B cell (primary cell): ENCODE results near the gene ZNF732. TPM values are rescaled to one million over a fixed set of nuclear protein-coding genes. Genes with fewer than 3 reads are reported as not detected.
"Not testable (repeated sequence)": the region's sequence is repeated elsewhere in the genome, so short reads cannot be mapped to it uniquely, and the experiment has no call there.

Experiments used
- ATAC-seq: fragments of 200-7000 bp; cut with Tn5 transposase; one replicate; pipeline ENCODE4 v1.10.0; 2021; ENCODE audit warnings: low read depth, mild to moderate bottlenecking, moderate number of reproducible peaks, moderate library complexity
- CTCF ChIA-PET: fragments of 350-600 bp; sonication (Branson Sonifier 250); formaldehyde crosslinking; loops from one replicate; lab custom pipeline; 2021; ENCODE audit warnings: antibody characterized with exemption, inconsistent platforms; lab: Charles Lee
- POLR2A ChIA-PET: fragments of 350-600 bp; sonication (Branson Sonifier 250); formaldehyde crosslinking; loops from one replicate; lab custom pipeline; 2021; ENCODE audit warnings: antibody characterized with exemption; lab: Charles Lee
- DNase-seq: peaks from one replicate; pipeline ENCODE4 v3.0.0; 2013
- H2AFZ ChIP-seq: 2 replicates; pipeline ENCODE4 v1.6.1; 2012; ENCODE audit warnings: mild to moderate bottlenecking, low read depth, low read length; ENCODE audit not compliant: insufficient read depth, poor library complexity, severe bottlenecking
- H3K27ac ChIP-seq, 2 donors: 1 replicate in 1 of 2; 2 replicates in 1 of 2; pipeline ENCODE4 v1.5.1; 2012 to 2013; ENCODE audit warnings: low read length in 2 of 2, mild to moderate bottlenecking in 2 of 2, moderate library complexity in 1 of 2
- H3K27me3 ChIP-seq, 4 experiments: fragments of 200-600 bp in 1 of 4; sonication (generic) in 1 of 4; replicated peaks in 1 of 4; 1 replicate in 2 of 4; 2 replicates in 2 of 4; pipeline versions ENCODE4 v1.6.1 to v1.7.0; 2013 to 2016; ENCODE audit warnings: low read length in 3 of 4, mild to moderate bottlenecking in 2 of 4, mixed read lengths in 1 of 4, moderate library complexity in 1 of 4; ENCODE audit not compliant: insufficient read depth in 4 of 4, control insufficient read depth in 3 of 4; ENCODE audit errors: control extremely low read depth in 1 of 4
- H3K36me3 ChIP-seq, 2 experiments: replicated peaks in 1 of 2; 1 replicate in 1 of 2; 2 replicates in 1 of 2; pipeline versions ENCODE4 v1.6.1 to v1.7.1; 2013; ENCODE audit warnings: low read length in 1 of 2; ENCODE audit not compliant: insufficient read depth in 2 of 2, control insufficient read depth in 1 of 2; ENCODE audit errors: control extremely low read depth in 1 of 2, extremely low read depth in 1 of 2
- H3K4me1 ChIP-seq, 2 donors: fragments of 200-600 bp in 1 of 2; sonication (generic) in 1 of 2; 1 replicate in 1 of 2; 2 replicates in 1 of 2; pipeline versions ENCODE4 v1.5.1 to v1.6.1; 2013 to 2017; ENCODE audit warnings: low read length in 2 of 2; ENCODE audit not compliant: control insufficient read depth in 2 of 2, insufficient read depth in 2 of 2
- H3K4me2 ChIP-seq: replicated peaks from 2 replicates; pipeline ENCODE3; 2012; ENCODE audit warnings: mild to moderate bottlenecking, low read depth, low read length; ENCODE audit not compliant: poor library complexity, severe bottlenecking
- H3K4me3 ChIP-seq, 5 experiments: fragments of 200-600 bp in 1 of 5; sonication (generic) in 1 of 5; 1 replicate in 3 of 5; 2 replicates in 2 of 5; pipeline versions ENCODE4 v1.5.1 to v1.7.0; 2011 to 2016; ENCODE audit warnings: low read length in 4 of 5, mild to moderate bottlenecking in 4 of 5, low read depth in 2 of 5, control low read depth in 1 of 5, moderate library complexity in 1 of 5; ENCODE audit not compliant: insufficient read depth in 1 of 5; ENCODE audit errors: control extremely low read depth in 1 of 5, extremely low read depth in 1 of 5
- H3K79me2 ChIP-seq: fragments of 200-600 bp; sonication (generic); one replicate; pipeline ENCODE4 v1.6.0; 2016; ENCODE audit warnings: low read length; ENCODE audit not compliant: control insufficient read depth, insufficient read depth
- H3K9ac ChIP-seq: fragments of 200-600 bp; sonication (generic); 2 replicates; pipeline ENCODE4 v1.6.1; 2017; ENCODE audit warnings: mild to moderate bottlenecking, low read length, moderate library complexity
- H3K9me3 ChIP-seq, 3 donors: one replicate each; pipeline versions ENCODE4 v1.6.1 to v1.7.1; 2013; ENCODE audit warnings: low read length in 2 of 3; ENCODE audit not compliant: control insufficient read depth in 2 of 3, insufficient read depth in 1 of 3; ENCODE audit errors: control extremely low read depth in 1 of 3
- H4K20me1 ChIP-seq: 2 replicates; pipeline ENCODE4 v1.6.0; 2012; ENCODE audit warnings: mild to moderate bottlenecking, low read length; ENCODE audit not compliant: insufficient read depth, control insufficient read depth, poor library complexity, severe bottlenecking
- H3K27ac Mint-ChIP-seq: one replicate; pipeline ENCODE4 v1.8.0; 2021; ENCODE audit warnings: mixed read lengths
- H3K27me3 Mint-ChIP-seq: one replicate; pipeline ENCODE4 v1.8.0; 2021; ENCODE audit warnings: mixed read lengths
- H3K4me1 Mint-ChIP-seq: one replicate; pipeline ENCODE4 v1.8.0; 2021; ENCODE audit warnings: mixed read lengths
- H3K4me3 Mint-ChIP-seq: one replicate; pipeline ENCODE4 v1.8.0; 2021; ENCODE audit warnings: mixed read lengths
- H3K9me3 Mint-ChIP-seq: one replicate; pipeline ENCODE4 v1.8.0; 2022; ENCODE audit warnings: mixed read lengths; ENCODE audit not compliant: insufficient read depth
- CTCF ChIP-seq: fragments of 200-600 bp; IDR thresholded peaks from one replicate; pipeline ENCODE4 v1.8.0; 2022; ENCODE audit warnings: antibody characterized with exemption, mild to moderate bottlenecking
- EZH2 ChIP-seq: IDR thresholded peaks from 2 replicates; pipeline ENCODE4 v1.6.1; 2012; ENCODE audit warnings: borderline replicate concordance, low read depth, mild to moderate bottlenecking, moderate library complexity, low read length; ENCODE audit not compliant: insufficient read depth, poor library complexity, severe bottlenecking
- WGBS: methylation state at CpG from one replicate; pipeline ENCODE4 v1.1.5; 2013; ENCODE audit warnings: missing lambda C conversion rate; ENCODE audit not compliant: insufficient coverage; 5-methylcytosine and 5-hydroxymethylcytosine counted together
- intact Hi-C: fragments of 100-400 bp; cut with micrococcal nuclease; formaldehyde crosslinking; loops from one replicate; pipeline ENCODE4 v1.10.0; 2022
- polyA plus RNA-seq: library from polyadenylated mRNA; depleted of rRNA; stranded (reverse); fragments of >200 nt; gene quantifications from 2 replicates; pipeline ENCODE4 v1.2.3, GENCODE V29; 2012
- total RNA-seq, 2 donors: library from RNA; stranded (reverse); fragments of 120-200 nt in 1 of 2; gene quantifications; 1 replicate in 1 of 2; 2 replicates in 1 of 2; pipeline versions ENCODE4 v1.2.3 to v1.2.4, GENCODE V29; 2013 to 2022

The ZNF732 gene
- total and polyA plus RNA-seq, 2 donors (not counting 1 experiment from before 2014, with no cell fraction given) = not detected

GRCh38 chr4:271492-272103 is 33.7 kb downstream of the ZNF732 start:
- H3K4me3 Mint-ChIP-seq = no peak overlapping the region
- Histone ChIP-seq H3K27me3 (no peaks in the 10 kb centered on the region), H3K4me1 (no peaks in the 10 kb centered on the region), H3K79me2 (no peaks in the 10 kb centered on the region), H3K4me2 (no peak overlapping the region), H3K4me3 (no peak overlapping the region), H2AFZ (no peak overlapping the region), H3K9ac (no peak overlapping the region), H3K9me3 (peaks cover 30 to 57% (median 32%) of the 10 kb centered on the region in 3 donors), H3K36me3 (no peaks in the 10 kb centered on the region), H3K27ac (no peak overlapping the region), H4K20me1 (no peaks in the 10 kb centered on the region)
- no peak for ATAC-seq
- H3K9me3 Mint-ChIP-seq = peaks cover 15% of the 10 kb centered on the region
- no peaks in the 10 kb centered on the region for H3K27me3 Mint-ChIP-seq
- TF ChIP-seq CTCF (no peak), EZH2 (no peak)
- no peak overlapping the region for H3K27ac Mint-ChIP-seq
- ChIA-PET POLR2A (no interaction called here), CTCF (no interaction called here)
- H3K4me1 Mint-ChIP-seq = no peaks in the 10 kb centered on the region
- WGBS = no CpG with 5 or more reads among the region's 3 CpGs
- intact Hi-C loops = no loop called here
- DNase-seq = no peak

GRCh38 chr4:259240-259639 is 46.0 kb downstream of the ZNF732 start:
- H3K4me1 Mint-ChIP-seq, ATAC-seq, H3K4me3 Mint-ChIP-seq, DNase-seq, H3K27me3 ChIP-seq, H3K27me3 Mint-ChIP-seq, H3K4me3 ChIP-seq, H4K20me1 ChIP-seq, CTCF ChIA-PET, H3K4me2 ChIP-seq, H3K27ac Mint-ChIP-seq, H3K4me1 ChIP-seq, H3K9ac ChIP-seq, H3K79me2 ChIP-seq, POLR2A ChIA-PET, H2AFZ ChIP-seq, intact Hi-C loops, H3K36me3 ChIP-seq, H3K27ac ChIP-seq: not testable (repeated sequence)
- H3K9me3 ChIP-seq = peaks cover 12 to 71% (median 41%) of the 10 kb centered on the region in 3 donors
- WGBS = no CpG with 5 or more reads among the region's 11 CpGs
- H3K9me3 Mint-ChIP-seq = peaks cover 36% of the 10 kb centered on the region
